ENCODE results near the gene SNAP25.

SNAP25 gene

GRCh38 chr20:10250902-10251301 is 32.3 kb downstream of the SNAP25 start (continued):
- no peak for TF ChIP-seq ZNF202 (tag by site-specific recombination; IDR thresholded peaks at IDR 0.05; ENCODE audit: borderline replicate concordance)
- peak; percentile 61 for TF ChIP-seq ZNF366 (tag by site-specific recombination; conservative IDR thresholded peaks at IDR 0.05)
- TF ChIP-seq PRDM10 (tag by site-specific recombination; IDR thresholded peaks at IDR 0.05), result peak; percentile 92
- TF ChIP-seq ZNF704 (tag by site-specific recombination; IDR thresholded peaks at IDR 0.05), result no peak
- peak; percentile 30; the same call in 1 of the 2 replicates for TF ChIP-seq ZXDB (tag by site-specific recombination; IDR thresholded peaks at IDR 0.05)
- peak; percentile 54 for TF ChIP-seq HIC1 (tag by site-specific recombination; IDR thresholded peaks at IDR 0.05)
- TF ChIP-seq ZNF639 (tag by site-specific recombination; IDR thresholded peaks at IDR 0.05), result peak; percentile 91
- TF ChIP-seq ZSCAN4 (tag by site-specific recombination; IDR thresholded peaks at IDR 0.05), result 0 out of 2 replicates have a peak, but pooled peaks have one; percentile 13
- TF ChIP-seq ZBTB21 (tag by site-specific recombination; IDR thresholded peaks at IDR 0.05), result peak; percentile 74; the same call in 1 of the 2 replicates
- TF ChIP-seq ZNF138 (tag by site-specific recombination; IDR thresholded peaks at IDR 0.05; ENCODE audit: borderline replicate concordance), result no peak

GRCh38 chr20:10253780-10254179 is 35.1 kb downstream of the SNAP25 start:
- H3K27ac ChIP-seq (ENCODE audit: extremely low read depth, low read depth, low read length), result no peak overlapping the region
- CTCF ChIA-PET, result interaction anchor here (0.7 kb wide), 1 partner anchor 30 kb away, joined by 3 read pairs; no protein-coding TSS in a partner anchor
- no peaks in the 10 kb centered on the region for H3K36me3 ChIP-seq (ENCODE audit: control insufficient read depth in 2 of 2, insufficient read depth in 1 of 2, low read length in 2 of 2)
- H3K4me1 ChIP-seq (ENCODE audit: control insufficient read depth, insufficient read depth, low read length), result peaks cover 2% of the 10 kb centered on the region; the same call in 1 of the 2 replicates
- no peaks in the 10 kb centered on the region for H3K9me3 ChIP-seq (ENCODE audit: control insufficient read depth, insufficient read depth, low read depth, low read length)
- no peak for TF ChIP-seq ZNF24 (tag by site-specific recombination; IDR thresholded peaks at IDR 0.05)
- no peak for TF ChIP-seq KLF7 (tag by site-specific recombination; IDR thresholded peaks at IDR 0.05; ENCODE audit: borderline replicate concordance)
- no peak for TF ChIP-seq GLI4 (tag by site-specific recombination; IDR thresholded peaks at IDR 0.05)
- no peak for TF ChIP-seq ZNF76 (tag by site-specific recombination; IDR thresholded peaks at IDR 0.05; ENCODE audit: borderline replicate concordance, low read depth)
- TF ChIP-seq TSHZ1 (tag by site-specific recombination; IDR thresholded peaks at IDR 0.05; ENCODE audit: borderline replicate concordance), result no peak
- no peak for TF ChIP-seq ZNF223 (tag by site-specific recombination; IDR thresholded peaks at IDR 0.05)
- no peak for TF ChIP-seq ZNF548 (tag by site-specific recombination; IDR thresholded peaks at IDR 0.05)
- no peak for TF ChIP-seq MYNN (tag by site-specific recombination; IDR thresholded peaks at IDR 0.05; ENCODE audit: borderline replicate concordance)
- no peak for TF ChIP-seq ZNF138 (tag by site-specific recombination; IDR thresholded peaks at IDR 0.05; ENCODE audit: borderline replicate concordance)
- TF ChIP-seq ZNF639 (tag by site-specific recombination; IDR thresholded peaks at IDR 0.05), result no peak
- no peak for TF ChIP-seq ZNF140 (tag by site-specific recombination; IDR thresholded peaks at IDR 0.05)
- TF ChIP-seq ZNF214 (tag by site-specific recombination; IDR thresholded peaks at IDR 0.05; ENCODE audit: borderline replicate concordance), result no peak
- H3K4me3 ChIP-seq (ENCODE audit: low read depth, low read length), result no peak overlapping the region
- POLR2A ChIA-PET, result no interaction called here
